Erythroblast (primary cell): ENCODE measurements around the gene SPG21.

Experiments
- GATA1 ChIP-seq: IDR thresholded peaks from 2 replicates; pipeline ENCODE4 v1.6.1; 2011; ENCODE audit warnings: low read depth, mild to moderate bottlenecking, control low read depth, low read length, moderate library complexity
- POLR2A ChIP-seq: IDR thresholded peaks from 2 replicates; pipeline ENCODE4 v1.6.1; 2011; ENCODE audit warnings: mild to moderate bottlenecking, low read length

DNA sequence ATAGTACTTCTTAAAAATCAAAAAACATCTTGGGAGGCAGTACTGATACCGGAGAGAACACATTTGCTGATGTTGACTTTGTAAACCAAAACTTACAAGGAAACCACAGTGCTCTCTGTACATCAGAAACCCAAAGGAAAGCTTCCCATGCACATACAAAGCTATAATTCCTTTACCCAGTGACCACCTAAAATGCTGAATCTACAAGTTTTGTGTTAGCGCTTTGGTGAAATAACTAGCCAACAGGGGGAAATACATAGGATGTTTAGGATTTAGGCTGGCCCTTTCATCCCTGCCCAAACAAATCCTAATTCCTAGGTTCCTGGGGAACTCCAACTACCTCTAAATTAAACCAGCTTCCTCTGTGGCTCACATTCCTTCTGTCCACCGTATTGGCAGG lies 15.3 kb upstream of the SPG21 start:
- TF ChIP-seq GATA1 (no peak), POLR2A (no peak)
